Cardiac muscle cell (in vitro differentiated cells and primary cell): ENCODE results near the gene ATAD5. TPM values are rescaled to one million over a fixed set of nuclear protein-coding genes. Genes with fewer than 3 reads are reported as not detected.
A peak's percentile ranks its signal among the peaks of the same experiment; 100 is the strongest.
"Not testable (repeated sequence)": the region's sequence is repeated elsewhere in the genome, so short reads cannot be mapped to it uniquely, and the experiment has no call there.

ENCODE experiments used
- DNase-seq, 2 donors: peaks; one replicate each; pipeline versions ENCODE4 v3.0.0 to v3.0.0-alpha.2; 2010 to 2017; ENCODE audit warnings: low read depth in 1 of 2, low spot score in 1 of 2
- H3K27ac ChIP-seq: fragments of 200-600 bp; sonication (generic); 2 replicates; pipeline ENCODE4 v1.5.1; 2016
- H3K27me3 ChIP-seq: fragments of 200-600 bp; sonication (generic); 2 replicates; pipeline ENCODE4 v1.6.0; 2016; ENCODE audit warnings: control low read depth
- H3K36me3 ChIP-seq: fragments of 200-600 bp; sonication (generic); 2 replicates; pipeline ENCODE4 v1.5.1; 2016; ENCODE audit warnings: control low read depth
- H3K4me1 ChIP-seq: fragments of 200-600 bp; sonication (generic); 2 replicates; pipeline ENCODE4 v1.8.1; 2017; ENCODE audit warnings: low read depth, mild to moderate bottlenecking, mixed run types
- H3K4me3 ChIP-seq: fragments of 200-600 bp; sonication (generic); 2 replicates; pipeline ENCODE4 v1.5.1; 2016; ENCODE audit warnings: mild to moderate bottlenecking
- H3K9me3 ChIP-seq: fragments of 200-600 bp; sonication (generic); 2 replicates; pipeline ENCODE4 v1.5.1; 2017; ENCODE audit warnings: low read depth, mild to moderate bottlenecking, control low read depth
- polyA plus RNA-seq: library from polyadenylated mRNA; unstranded; fragments of >200 nt; fragmentation: Nextera tagmentation; extraction: Ambion mirVana; gene quantifications from 2 replicates; pipeline ENCODE4 v1.2.1, GENCODE V29; 2016
- total RNA-seq: library from RNA; depleted of rRNA; stranded (reverse); fragments of >200 nt; gene quantifications from 2 replicates; pipeline ENCODE4 v1.2.3, GENCODE V29; 2016
- TF ChIP-seq, protein P1 (sequence below): IDR thresholded peaks from 2 replicates; pipeline ENCODE4 v1.5.1; 2012; ENCODE audit warnings: low read depth, mild to moderate bottlenecking, low read length

The ATAD5 gene
- total and polyA plus RNA-seq, 2 experiments from 2014 or later, result 4.1 to 6.3 TPM

DNA sequence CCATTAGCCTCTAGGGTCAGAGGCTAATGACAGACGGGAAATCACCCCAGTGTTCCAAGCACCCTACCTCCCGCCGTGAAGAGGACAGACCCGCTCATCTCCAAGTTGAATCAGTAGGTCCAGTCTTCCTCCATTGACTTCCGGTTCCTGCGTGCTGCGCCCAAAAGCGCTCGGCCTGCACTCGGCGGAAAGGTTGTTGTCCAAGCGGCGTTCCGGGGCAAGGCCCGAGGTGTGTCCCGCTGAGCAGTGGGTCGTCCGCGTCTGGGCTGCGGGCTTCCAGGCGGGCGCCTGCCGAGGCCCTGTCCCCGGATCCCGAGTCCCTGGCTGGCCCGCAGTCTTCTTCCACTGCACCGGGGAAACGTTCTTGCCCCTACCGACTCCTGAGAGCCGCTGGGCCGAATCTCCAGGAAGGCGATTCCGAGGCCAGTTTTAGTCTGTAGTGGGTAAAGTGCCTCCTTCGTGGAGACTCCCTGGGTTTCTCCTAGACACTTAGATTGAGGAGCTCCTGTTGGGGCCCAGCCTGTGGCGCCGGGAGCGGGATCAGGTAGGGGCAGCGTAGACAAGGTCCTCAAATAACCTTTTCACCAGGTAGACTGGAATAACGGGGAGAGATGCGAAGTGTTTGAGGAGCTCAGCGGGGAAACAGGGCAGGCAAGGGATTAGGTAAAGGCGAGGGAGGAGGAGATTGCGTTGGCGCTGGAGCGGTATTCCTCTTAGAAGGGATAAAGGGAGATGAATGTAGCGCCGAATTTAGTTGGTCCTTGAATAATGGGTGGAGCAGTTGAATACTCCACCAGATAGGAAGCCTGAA is 74.5 kb downstream of the ATAD5 start, which contains the start of gene TEFM:
TSS of gene TEFM (minus strand) at position 138 of the 811 bp plus-strand sequence. CDS start at position 98, 40 bp downstream.
- H3K27me3 ChIP-seq, result no peaks in the 10 kb centered on the region
- peak within 1 kb of the TSS; percentile 73 for H3K4me3 ChIP-seq
- TF ChIP-seq, protein P1, sequence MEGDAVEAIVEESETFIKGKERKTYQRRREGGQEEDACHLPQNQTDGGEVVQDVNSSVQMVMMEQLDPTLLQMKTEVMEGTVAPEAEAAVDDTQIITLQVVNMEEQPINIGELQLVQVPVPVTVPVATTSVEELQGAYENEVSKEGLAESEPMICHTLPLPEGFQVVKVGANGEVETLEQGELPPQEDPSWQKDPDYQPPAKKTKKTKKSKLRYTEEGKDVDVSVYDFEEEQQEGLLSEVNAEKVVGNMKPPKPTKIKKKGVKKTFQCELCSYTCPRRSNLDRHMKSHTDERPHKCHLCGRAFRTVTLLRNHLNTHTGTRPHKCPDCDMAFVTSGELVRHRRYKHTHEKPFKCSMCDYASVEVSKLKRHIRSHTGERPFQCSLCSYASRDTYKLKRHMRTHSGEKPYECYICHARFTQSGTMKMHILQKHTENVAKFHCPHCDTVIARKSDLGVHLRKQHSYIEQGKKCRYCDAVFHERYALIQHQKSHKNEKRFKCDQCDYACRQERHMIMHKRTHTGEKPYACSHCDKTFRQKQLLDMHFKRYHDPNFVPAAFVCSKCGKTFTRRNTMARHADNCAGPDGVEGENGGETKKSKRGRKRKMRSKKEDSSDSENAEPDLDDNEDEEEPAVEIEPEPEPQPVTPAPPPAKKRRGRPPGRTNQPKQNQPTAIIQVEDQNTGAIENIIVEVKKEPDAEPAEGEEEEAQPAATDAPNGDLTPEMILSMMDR, result no peak
- peaks cover 2% of the 10 kb centered on the region for H3K36me3 ChIP-seq
- no peaks in the 10 kb centered on the region for H3K4me1 ChIP-seq
- H3K27ac ChIP-seq, result peak within 1 kb of the TSS; percentile 86
- peak; percentile 89 to 95 for DNase-seq
- no peaks in the 10 kb centered on the region for H3K9me3 ChIP-seq

DNA sequence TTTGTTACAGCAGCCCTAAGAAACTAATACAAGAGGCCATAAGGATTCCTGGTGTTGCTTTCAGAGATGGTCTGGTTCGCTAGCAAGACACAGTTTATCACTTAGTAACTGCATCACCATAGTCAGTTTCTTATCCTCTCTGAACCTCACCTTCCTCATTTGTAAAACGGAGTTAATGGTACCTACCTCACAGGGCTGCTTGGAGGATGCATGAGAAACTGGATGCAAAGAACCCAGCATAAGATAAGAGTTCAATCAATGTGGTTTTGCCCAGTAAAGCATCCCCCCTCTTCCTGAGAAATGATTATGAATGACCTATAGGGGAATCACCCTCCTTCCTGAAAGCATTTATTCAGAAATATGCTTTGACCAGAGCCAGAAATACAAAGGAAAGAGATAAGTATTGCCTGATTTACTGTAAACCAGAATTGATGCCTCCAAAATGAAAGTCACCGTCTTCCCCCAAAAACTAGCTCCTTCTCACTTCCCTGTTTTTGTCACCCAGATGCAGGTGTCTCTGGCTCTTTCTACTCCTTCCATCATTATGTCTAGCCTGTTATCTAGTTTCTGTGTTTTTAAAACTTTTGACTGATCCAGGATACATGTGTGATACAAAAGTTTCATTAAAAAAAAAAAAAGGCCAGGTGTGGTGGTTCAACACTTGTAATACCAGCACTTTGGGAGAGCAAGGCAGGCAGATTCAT is 77.1 kb downstream of the ATAD5 start:
- no peak overlapping the region for H3K27ac ChIP-seq
- no peaks in the 10 kb centered on the region for H3K4me1 ChIP-seq
- H3K27me3 ChIP-seq, result no peaks in the 10 kb centered on the region
- H3K36me3 ChIP-seq, result no peaks in the 10 kb centered on the region
- DNase-seq, result no peak
- no peaks in the 10 kb centered on the region for H3K9me3 ChIP-seq
- TF ChIP-seq, protein P1, result no peak
- no peak overlapping the region for H3K4me3 ChIP-seq

DNA sequence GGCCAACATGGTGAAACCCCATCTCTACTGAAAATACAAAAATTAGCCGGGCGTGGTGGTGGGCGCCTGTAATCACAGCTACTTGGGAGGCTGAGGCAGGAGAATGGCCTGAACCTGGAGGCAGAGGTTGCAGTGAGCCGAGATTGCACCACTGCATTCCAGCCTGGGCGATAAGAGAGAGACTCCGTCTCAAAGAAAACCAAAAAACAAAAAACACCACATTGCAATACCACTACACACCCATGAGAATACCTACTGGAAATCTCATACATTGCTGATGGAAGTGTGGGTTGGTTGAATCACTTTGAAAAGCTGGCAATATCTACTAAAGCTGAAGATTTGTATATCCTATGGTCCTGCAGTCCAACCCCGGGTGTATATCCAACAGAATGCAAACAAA is 78.4 kb downstream of the ATAD5 start:
- H3K36me3 ChIP-seq, H3K27me3 ChIP-seq, H3K4me1 ChIP-seq, H3K4me3 ChIP-seq, H3K9me3 ChIP-seq, DNase-seq, H3K27ac ChIP-seq: not testable (repeated sequence)

DNA sequence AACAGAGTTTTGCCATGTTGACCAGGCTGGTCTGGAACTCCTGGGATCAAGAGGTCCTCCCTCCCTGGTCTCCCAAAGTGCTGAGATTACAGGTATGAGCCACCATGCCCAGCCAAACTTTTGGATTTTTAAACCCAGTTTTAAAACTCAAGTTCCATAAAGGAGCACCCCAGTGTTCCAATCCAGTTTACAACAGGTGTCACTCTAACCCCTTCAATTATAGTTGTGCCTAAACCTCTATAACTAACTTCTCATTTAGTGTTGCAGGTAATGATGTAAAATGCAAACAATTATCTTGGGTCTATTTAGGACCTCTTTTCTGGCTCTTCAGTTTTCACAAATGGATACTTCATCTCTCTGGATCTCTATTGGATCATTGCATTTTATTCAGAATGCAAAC is 82.2 kb downstream of the ATAD5 start:
- TF ChIP-seq, protein P1, result no peak
- H3K4me1 ChIP-seq, result no peaks in the 10 kb centered on the region
- no peak overlapping the region for H3K27ac ChIP-seq
- H3K9me3 ChIP-seq, result no peaks in the 10 kb centered on the region
- peaks cover 20% of the 10 kb centered on the region for H3K27me3 ChIP-seq
- no peak for DNase-seq
- H3K36me3 ChIP-seq, result no peaks in the 10 kb centered on the region
- H3K4me3 ChIP-seq, result no peak overlapping the region

DNA sequence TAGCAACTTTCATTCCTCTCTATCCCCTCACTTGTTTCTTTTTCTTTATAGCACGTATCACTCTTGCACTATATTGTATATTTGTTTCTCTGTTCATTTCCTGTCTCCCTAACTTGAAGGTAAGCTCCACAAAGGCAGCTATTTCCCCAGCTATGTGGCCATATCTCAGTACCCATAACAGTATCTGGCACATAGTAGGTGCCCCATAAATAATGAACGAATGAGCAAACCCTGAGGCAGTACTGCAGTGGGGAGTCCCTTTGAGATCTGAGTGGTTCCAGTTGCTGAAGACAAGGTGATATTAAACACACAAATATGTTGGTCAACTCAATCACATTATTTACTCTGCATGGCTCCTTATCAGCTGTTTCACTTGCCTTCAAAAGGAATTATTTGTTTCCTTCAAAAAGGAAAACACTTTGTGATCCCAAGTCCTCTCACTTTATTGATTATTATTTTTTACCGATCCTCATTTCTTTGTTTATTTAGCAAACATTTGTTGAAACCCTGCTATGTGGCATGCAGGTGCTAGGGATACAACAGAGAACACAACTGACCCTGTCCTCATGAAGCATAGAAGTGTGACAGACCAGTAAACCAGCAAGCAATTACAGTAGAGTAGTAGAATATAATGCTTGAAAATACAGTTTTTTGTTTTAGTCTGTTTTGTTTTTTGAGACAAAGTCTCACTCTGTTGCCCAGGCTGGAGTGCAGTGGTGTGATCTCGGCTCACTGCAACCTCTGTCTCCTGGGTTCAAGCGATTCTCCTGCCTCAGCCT is 84.3 kb downstream of the ATAD5 start:
- no peak for DNase-seq
- no peak overlapping the region for H3K27ac ChIP-seq
- H3K4me1 ChIP-seq, result no peaks in the 10 kb centered on the region
- H3K27me3 ChIP-seq, result peaks cover 26% of the 10 kb centered on the region
- H3K4me3 ChIP-seq, result no peak overlapping the region
- H3K9me3 ChIP-seq, result no peaks in the 10 kb centered on the region
- H3K36me3 ChIP-seq, result no peaks in the 10 kb centered on the region
- TF ChIP-seq, protein P1, result no peak
